ENCODE results near the gene DNTT. TPM values are rescaled to one million over a fixed set of nuclear protein-coding genes. Genes with fewer than 3 reads are reported as not detected.

DNTT gene
- polyA plus RNA-seq, 3 donors = not detected

DNA sequence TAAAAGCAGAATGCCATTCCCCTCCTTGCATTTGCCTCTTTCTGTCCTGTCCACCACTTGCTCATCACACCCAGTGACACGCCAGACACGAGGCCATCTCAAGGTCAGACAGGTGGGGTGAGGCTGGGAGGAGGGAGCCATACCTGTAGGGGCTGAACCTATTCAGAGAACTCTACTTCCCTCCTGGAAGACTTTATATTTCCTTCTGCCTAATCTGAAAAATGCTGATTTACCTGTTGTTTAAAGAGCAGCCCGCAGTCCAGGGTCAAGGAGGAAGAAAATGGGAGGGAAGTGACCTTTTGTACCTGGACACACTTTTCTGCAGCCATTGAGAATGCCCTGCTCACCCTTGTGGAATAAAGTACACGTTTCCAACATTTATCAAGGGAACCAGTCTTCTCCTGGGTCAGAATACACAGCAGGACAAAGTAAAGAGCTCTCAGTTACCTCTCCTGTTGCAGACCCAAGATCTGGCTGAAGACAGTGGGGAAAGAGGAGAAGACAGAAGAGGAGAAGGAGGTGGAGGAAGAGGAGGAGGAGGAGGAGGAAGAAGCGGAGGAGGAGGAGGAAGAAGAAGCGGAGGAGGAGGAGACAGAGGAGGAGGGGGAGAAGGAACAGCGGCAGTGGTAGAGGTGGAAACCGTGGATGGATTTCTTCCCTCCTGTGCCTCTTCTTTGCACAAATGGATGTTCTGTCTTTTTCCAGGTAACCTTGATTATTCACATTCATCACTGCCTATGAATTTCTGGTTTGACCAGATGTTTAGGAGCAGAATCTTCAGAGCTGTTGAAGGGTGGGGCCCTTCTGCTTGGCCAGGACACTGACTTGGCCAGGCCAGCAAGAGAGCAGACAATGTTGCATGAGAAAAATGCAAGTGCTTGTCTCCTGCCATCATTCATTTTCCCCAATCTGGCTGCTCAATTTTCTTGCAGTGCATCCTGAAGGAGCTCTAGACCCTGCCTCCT is 31.6 kb upstream of the DNTT start:
- WGBS, 3 donors = 54 to 77% (median 74%) methylated on average over 8 of the region's 8 CpGs
- no peak overlapping the region for H3K27ac ChIP-seq (ENCODE audit: low read depth, low read length)

DNA sequence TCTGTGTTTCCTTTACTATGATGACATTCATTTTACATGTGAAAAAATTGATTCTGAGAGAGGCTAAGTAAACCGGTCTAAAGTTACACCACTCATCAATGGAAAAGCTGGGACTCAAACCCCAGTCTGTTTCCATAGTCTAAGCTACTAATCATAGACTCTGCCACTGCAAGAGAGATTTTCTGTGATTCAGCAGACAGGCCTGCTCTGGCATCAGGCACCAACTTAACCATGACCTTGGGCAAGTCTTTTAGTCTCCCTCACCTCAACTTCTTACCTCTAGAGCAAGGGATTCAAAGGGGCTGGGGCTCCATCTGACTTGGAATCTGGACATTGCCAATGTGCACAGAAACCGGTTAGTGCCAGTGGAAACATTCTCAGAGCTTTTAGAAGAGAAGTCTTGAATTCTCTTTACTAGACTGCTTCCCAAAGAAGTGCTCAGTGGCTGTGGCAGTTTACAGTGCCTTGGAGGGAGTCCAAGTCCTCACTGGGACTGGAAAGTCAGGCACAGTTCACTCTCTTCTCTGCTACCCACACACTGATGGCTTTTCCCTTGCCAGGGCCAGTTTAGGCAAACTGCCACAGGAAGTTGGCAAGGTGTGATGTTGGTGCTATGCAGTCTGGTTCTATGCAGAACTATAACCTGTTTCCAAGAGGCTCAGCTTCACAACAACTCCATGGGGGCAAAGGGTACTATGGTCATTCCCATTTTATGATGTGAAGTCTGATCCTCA is 28.4 kb upstream of the DNTT start:
- H3K27ac ChIP-seq (ENCODE audit: low read depth, low read length) = no peak overlapping the region
- WGBS, 3 donors = 53 to 88% (median 81%) methylated on average over 2 of the region's 2 CpGs

DNA sequence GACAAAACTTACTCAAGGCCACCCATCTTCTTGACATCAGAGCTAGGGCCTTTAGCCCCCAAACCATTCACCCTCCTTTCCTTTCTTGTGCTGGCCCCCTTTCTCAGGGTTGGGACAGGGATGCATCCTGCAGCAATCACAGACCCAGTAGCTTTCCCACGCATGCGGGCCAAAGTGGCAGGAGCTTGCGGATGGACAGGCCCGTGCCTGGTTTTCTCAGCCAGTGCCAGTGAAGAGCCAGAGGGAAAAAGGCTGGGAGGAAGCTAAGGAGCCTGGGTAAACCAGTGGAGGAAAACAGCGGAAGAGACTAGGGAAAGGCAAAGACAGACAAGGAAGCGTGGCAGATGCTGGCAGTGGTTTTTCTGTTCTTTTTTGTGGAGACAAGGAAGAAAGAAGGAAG is 27.8 kb upstream of the DNTT start:
- 89 to 94% (median 92%) methylated on average over 6 of the region's 6 CpGs for WGBS, 3 donors
- H3K27ac ChIP-seq (ENCODE audit: low read depth, low read length) = no peak overlapping the region

DNA sequence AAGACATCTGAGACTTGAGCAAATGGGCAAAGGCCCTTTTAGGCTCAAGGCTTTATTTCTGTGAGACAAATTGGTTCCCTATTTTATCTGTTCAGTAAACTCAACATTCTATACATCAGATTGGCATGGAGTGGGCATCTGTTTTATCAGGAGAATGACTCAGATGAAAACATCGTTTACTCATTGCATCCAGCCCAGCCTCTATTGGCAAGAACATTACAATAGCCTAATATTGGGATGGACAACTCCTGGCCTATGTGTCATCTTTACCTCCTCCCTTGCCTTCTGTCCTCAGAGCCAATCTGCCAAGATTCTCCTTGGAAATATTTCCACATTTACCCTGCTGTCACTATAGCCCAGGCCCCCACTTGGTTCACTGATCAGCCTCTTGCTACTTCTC is 27.4 kb upstream of the DNTT start:
- no peak overlapping the region for H3K27ac ChIP-seq (ENCODE audit: low read depth, low read length)

DNA sequence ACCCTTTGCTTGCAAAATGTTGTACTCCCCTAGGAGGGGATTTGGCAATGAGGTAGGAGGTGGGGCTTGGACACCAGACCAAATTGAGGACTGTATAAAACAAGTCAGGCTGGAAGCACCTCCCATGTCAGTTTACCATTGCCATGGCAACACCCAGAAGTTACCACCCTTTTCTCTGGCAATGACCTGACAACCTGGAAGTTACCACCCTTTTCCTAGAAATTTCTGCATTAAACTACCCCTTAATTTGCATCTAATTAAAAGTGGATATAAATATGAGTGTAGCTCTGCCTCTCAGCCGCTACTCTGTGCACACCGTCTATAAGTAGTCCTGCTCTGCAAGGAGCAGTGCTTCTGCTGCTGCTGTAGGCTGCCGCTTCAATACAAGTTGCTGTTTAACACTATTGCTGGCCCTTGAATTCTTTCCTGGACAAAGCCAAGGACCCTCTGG is 25.0 kb upstream of the DNTT start:
- 84 to 94% (median 87%) methylated on average over 3 of the region's 3 CpGs for WGBS, 3 donors
- no peak overlapping the region for H3K27ac ChIP-seq (ENCODE audit: low read depth, low read length)

More for the DNA sequence above, 27.4 kb upstream of the DNTT start:
- WGBS, 3 donors = 58 to 76% (median 64%) methylated on average over 1 of the region's 1 CpG

DNA sequence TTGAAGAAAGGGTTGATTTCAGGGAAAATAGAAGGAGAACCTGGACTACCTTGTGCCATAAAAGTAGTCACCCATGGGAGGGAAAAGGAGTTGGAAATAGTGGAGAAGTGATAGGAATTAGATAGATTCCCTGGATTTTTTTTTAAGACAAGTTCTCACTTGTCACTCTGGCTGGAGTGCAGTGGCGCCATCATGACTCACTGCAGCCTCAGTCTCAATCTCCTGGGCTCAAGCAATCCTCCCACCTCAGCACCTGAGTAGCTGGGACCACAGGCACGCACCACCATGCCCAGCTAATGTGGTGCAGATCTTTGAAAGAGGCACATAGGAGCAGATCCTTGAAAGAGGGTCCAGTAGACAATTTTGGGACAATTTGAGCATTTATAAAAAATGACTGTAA is 23.4 kb upstream of the DNTT start:
- WGBS, 3 donors = 86 to 96% (median 89%) methylated on average over 2 of the region's 2 CpGs

DNA sequence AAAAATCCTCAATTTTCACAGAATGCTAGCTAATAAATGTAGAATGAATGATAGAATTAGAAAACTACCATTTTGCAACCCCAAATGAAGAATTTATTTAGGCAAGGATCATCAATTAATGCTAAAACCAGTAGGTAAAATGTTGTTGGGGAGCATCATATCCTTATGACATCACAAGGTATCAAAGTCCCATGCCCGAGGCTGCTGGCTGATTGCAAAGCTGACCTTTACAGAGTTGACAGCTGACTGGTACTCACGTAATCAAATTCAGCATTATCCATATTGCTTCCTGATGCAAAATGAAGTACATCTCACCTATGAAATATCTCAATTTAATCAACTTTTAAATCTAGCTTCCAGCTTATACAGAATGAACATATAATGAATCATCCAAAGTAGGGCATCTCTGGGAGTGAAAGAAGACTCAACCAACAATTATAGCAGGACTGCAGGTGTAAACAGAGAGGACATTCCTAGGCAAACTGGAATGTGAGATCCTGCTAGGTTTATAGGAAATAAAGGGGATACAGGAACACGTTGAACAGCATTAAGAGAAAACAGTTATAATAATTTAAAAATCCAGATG is 22.7 kb upstream of the DNTT start:
- 87% methylated on average over 3 of the region's 3 CpGs for WGBS, 3 donors
- H3K27ac ChIP-seq (ENCODE audit: low read depth, low read length) = no peak overlapping the region

More for the DNA sequence above, 23.4 kb upstream of the DNTT start:
- no peak overlapping the region for H3K27ac ChIP-seq (ENCODE audit: low read depth, low read length)

DNA sequence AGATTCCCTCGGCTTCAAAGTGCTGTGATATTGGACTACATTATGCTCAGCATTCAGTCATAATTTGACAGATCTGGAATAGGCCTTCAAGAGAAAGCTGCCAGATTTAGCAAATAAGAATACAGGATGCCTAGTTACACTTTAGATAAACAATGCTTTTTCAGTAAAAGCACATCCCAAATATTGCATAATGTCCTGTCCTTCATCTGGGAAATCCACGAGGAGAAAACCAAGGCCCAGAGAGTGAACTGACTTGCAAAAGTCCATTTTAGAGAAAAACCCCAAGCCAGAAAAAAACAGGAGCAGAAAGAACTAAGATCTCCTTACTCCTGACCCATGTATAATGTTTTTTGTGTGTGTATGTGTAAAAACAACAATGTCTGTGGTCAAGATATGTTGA is 20.9 kb upstream of the DNTT start:
- WGBS, 3 donors = 38 to 55% (median 50%) methylated on average over 2 of the region's 2 CpGs
- H3K27ac ChIP-seq (ENCODE audit: low read depth, low read length) = no peak overlapping the region

DNA sequence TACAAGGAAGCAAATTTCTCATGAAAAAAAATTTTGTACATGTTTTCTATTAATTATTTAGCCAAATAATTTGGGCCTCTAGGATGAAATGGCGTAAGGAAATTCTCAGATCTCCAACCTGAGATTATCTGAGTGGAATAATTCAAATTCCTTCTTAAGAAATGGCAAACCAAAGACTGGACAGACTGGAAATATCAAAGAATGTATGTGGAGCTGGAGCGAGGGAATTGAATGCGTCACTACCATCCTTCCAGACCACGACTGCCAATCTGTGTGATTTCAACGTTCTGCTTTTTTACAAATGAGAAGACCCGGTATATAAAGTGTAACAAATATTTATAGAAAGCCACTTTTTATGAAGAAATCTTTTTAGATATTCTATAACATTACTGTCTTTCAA is 20.5 kb upstream of the DNTT start:
- no peak overlapping the region for H3K27ac ChIP-seq (ENCODE audit: low read depth, low read length)
- WGBS, 3 donors = 83 to 90% (median 83%) methylated on average over 6 of the region's 6 CpGs

DNA sequence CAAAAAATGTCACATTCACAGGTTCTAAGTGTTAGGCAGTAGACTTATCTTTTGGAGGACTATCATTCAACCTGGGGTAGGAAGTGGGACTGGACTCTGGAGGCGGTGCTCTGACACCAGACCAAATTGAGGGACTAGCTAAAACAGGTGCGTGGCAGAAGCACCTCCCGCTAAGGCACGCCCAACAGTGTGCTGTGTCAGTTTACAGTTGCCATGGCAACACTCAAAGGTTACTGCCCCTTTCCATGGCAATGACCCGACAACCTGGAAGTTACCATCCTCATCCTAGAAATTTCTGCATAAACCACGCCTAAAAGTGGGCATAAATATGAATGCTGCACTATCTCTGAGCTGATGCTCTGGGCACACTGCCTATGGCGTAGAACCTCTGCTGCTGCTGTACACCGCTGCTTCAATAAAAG is 18.9 kb upstream of the DNTT start:
- WGBS, 3 donors = 80 to 89% (median 87%) methylated on average over 8 of the region's 8 CpGs
- no peak overlapping the region for H3K27ac ChIP-seq (ENCODE audit: low read depth, low read length)

DNA sequence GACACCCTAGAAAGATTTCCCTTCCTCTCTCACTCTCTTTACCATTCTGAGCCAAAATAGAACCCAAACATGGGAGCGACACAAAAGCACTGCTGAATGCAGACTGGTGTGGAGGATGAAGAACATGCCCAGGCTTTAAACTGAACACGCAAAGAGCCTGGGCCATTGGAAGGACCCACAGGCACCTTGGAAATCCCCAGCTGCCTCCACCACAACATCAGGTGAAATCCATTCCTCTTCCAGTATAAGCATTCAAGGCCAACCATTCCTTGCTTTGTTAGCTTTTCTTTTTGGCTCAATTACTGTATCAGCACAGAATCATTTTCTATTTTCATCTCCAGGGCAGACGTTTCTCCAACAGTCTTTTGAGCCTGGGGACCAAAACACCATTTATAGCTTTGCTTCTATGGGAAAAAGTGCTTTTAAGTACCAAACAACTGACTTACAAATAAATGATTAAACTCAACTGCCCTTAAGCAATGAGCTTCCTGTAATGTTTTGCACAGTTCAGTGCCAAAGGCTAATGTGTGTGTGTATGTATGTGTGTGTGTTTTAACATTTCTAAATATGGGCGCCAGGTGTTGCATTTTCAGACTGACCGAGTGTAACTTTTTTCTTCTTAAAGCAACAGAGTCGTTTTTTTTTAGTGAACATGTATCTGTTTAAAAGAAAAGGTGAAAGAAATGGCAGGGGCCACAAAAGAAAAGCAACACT is 16.7 kb upstream of the DNTT start:
- H3K27ac ChIP-seq (ENCODE audit: low read depth, low read length) = no peak overlapping the region
- 17 to 25% (median 24%) methylated on average over 6 of the region's 6 CpGs for WGBS, 3 donors

DNA sequence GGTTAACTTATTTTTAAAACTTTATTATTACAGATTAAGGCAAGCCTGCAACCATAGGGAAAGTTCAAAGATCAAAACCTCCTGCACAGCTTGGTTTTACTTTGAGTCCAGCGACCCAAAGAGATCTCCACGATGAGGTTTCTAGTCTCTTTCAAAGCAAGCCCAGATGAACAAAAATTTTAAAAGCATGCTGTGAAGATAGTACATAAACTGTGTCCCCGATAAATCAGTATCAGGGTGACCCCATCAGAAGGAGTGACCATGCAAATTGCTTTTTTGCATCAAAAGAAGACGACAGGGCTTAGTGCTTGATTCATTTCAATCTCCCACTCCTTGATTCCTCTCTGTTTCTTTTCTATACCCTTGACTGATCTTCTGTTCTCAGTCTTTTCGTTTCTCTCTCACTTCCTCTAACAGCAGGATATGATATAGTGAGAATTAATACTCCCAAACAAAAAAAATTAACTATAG is 16.0 kb upstream of the DNTT start:
- H3K27ac ChIP-seq (ENCODE audit: low read depth, low read length) = no peak overlapping the region
- WGBS, 3 donors = 9 to 44% (median 40%) methylated on average over 5 of the region's 5 CpGs

DNA sequence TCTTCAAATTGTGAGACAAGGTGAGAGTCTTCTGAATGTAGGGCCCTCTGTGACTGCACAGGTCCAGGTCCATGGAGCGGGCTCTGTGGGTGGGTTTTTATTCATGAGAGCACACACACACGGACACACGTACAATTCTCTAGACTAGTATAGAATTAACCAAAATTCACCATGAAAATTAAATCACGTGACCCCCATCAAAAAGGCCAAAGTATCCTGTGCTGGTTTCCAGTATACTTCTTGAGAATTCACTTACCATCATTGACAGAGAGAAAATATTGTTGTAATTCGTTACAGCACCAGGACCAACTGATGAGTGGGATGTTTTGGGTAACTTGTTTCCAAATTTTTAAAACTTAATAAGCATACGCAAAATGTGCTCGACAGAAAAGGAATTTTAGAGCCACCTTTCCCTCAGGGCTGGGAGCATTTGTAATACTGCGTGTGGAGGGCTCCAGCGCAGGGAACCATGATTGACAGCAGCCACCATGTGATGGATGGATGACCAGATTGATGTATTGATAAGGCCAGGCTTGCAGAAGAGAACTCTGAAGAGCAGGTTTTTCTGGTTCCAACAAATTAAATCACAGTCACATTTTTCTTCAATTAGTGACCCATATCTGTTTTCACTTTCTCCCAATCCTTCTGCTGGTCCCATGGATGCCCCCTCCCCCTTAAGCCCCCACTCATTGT is 14.9 kb upstream of the DNTT start:
- no peak overlapping the region for H3K27ac ChIP-seq (ENCODE audit: low read depth, low read length)
- WGBS, 3 donors = 92 to 95% (median 93%) methylated on average over 9 of the region's 9 CpGs

DNA sequence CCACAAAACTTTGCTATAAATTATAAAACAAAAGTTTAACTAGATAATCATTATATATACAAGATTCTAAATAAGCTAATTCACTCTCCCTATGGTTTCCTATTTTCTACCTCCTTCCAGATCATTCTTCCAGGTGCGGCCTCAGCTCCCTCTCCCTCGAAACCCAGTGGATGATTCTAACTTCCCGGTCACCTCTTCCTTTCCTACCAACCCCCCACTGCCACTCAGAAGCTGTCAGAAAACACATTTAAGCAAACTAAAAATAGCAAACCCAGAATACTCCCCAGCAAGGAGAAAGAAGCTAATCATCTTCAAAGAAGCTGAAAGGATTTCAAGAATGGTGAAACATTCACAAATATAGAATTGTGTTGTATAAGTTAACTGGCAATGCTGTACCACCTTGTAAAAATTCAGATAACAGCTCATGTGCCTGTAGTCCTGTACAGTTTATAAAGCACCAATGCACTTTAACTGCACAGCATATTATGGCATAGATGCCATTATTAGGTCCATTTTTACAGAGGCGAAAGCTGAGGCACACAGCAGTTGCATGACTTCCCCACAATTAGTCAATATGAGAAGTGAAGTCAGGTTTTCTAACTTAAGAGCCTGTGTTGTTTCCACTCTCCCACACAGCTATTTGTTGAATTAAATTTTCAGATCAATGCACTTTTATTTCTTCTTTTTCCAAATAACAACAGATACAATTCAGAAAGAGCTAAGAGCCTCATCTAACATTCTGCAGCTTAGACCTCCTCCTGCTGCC is 13.7 kb upstream of the DNTT start:
- H3K27ac ChIP-seq (ENCODE audit: low read depth, low read length) = no peak overlapping the region
- WGBS, 3 donors = 71 to 79% (median 72%) methylated on average over 4 of the region's 4 CpGs

DNA sequence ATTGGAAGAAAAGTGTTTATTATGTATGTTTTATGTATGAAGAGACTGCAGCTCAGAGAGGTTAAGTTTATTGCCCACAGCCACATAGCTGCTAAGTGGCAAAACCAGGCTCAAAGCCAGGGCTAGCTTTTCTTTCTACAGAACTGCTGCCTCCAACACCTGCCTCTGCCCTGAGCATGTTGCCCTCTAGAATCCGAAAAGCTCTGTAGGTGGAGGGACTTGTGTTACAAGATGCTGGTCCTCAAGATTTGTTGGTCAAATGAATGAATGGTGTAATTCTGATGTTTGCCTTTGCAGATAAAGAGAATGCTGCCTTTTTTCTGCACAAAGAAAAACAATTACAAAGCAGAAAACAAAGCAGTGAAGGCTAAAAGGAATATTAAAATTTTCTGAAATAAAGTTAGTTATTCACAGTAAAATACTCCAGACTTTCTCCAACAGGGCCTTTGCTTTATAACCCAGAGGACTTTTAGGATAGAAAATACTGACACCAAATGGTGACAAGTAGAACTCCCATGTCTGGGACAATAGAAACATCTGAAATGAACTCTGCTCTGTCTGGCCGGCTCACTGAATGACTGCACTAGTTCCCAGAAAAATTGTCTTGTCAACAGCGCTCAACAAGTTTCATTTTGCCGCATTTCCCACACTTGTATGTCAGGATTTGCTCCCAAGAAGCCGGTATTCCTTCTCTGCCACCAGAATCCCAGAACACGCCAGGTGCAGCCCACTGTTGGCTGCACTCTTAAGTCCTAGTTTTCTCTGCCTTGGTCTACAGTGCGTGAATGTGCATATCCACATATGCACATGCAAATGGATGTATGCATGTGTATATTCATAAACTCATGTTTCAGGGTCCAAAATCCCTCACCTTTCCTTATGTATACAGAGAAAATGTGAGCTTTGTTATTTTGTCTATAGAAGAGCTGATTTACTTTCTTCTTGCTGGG is 11.0 kb upstream of the DNTT start:
- WGBS, 3 donors = 37 to 50% (median 44%) methylated on average over 7 of the region's 7 CpGs
- no peak overlapping the region for H3K27ac ChIP-seq (ENCODE audit: low read depth, low read length)

DNA sequence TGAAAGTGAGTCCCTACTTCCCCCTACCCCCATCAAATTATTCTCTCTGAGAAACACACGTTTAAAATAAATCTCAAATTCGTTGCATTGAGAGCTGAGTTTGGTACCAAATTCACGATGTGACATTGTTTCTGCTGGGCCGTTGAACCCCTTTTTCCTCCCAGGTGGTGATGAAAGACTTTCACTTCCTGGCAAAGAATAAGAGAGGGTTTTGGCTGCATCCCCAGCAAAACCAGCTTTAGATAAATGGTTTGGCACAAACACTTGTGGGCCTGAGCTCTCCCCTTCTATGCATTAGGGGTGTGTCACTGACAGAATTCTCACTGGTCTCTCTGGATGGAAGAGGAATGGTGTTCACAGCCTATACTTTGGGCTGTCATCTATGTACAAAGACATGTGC is 8.8 kb upstream of the DNTT start:
- WGBS, 3 donors = 26 to 53% (median 33%) methylated on average over 4 of the region's 4 CpGs
- no peak overlapping the region for H3K27ac ChIP-seq (ENCODE audit: low read depth, low read length)
